SKM-1 treated with dmso at 0.1 percent for 144 hours (cell line): ENCODE measurements around the gene HTR4.
"Not testable (repeated sequence)": the region's sequence is repeated elsewhere in the genome, so short reads cannot be mapped to it uniquely, and the experiment has no call there.

Experiments used
- DNase-seq: peaks from one replicate; lab custom pipeline; 2025; ENCODE audit not compliant: unreplicated experiment; lab: John Stamatoyannopoulos, UW

HTR4 gene

GRCh38 chr5:148539851-148540250 is 114.5 kb downstream of the HTR4 start:
- no peak for DNase-seq

- no peak for DNase-seq
These were observed 119.1 kb downstream of the HTR4 start for GRCh38 chr5:148535190-148535589.

GRCh38 chr5:148532969-148533670 is 121.2 kb downstream of the HTR4 start:
- no peak for DNase-seq

- DNase-seq, result not testable (repeated sequence)
These were observed 124.9 kb downstream of the HTR4 start for GRCh38 chr5:148529450-148529849.

- no peak for DNase-seq
These were observed 129.6 kb downstream of the HTR4 start for GRCh38 chr5:148524721-148525120.

- DNase-seq, result no peak
These were observed 131.2 kb downstream of the HTR4 start for GRCh38 chr5:148523139-148523538.

GRCh38 chr5:148515460-148515859 is 138.9 kb downstream of the HTR4 start:
- DNase-seq, result no peak

- DNase-seq, result no peak
These were observed 140.0 kb downstream of the HTR4 start for GRCh38 chr5:148514344-148514743.

GRCh38 chr5:148512498-148512897 is 141.8 kb downstream of the HTR4 start:
- DNase-seq, result no peak

GRCh38 chr5:148511810-148512347 is 142.4 kb downstream of the HTR4 start:
- no peak for DNase-seq

GRCh38 chr5:148509893-148510292 is 144.4 kb downstream of the HTR4 start:
- DNase-seq, result no peak

GRCh38 chr5:148507648-148508047 is 146.7 kb downstream of the HTR4 start:
- DNase-seq, result no peak

- DNase-seq, result no peak
These were observed 154.9 kb downstream of the HTR4 start for GRCh38 chr5:148499452-148499851.

- DNase-seq, result no peak
These were observed 156.6 kb downstream of the HTR4 start for GRCh38 chr5:148497757-148498156.

GRCh38 chr5:148492351-148492750 is 162.0 kb downstream of the HTR4 start:
- DNase-seq, result no peak

- DNase-seq, result no peak
These were observed 162.5 kb downstream of the HTR4 start for GRCh38 chr5:148491793-148492184.

- DNase-seq, result peak; percentile 39
These were observed 163.1 kb downstream of the HTR4 start for GRCh38 chr5:148491015-148491792.

GRCh38 chr5:148488757-148489156 is 165.6 kb downstream of the HTR4 start:
- DNase-seq, result no peak

GRCh38 chr5:148486456-148486855 is 167.9 kb downstream of the HTR4 start:
- no peak for DNase-seq

- DNase-seq, result no peak
These were observed 169.7 kb downstream of the HTR4 start for GRCh38 chr5:148484651-148485050.

- no peak for DNase-seq
These were observed 170.6 kb downstream of the HTR4 start for GRCh38 chr5:148483750-148484149.
